AG10803 (cell line): ENCODE data around the gene GNAZ.

Experiments used
- DNase-seq: peaks from one replicate; pipeline ENCODE4 v3.0.0; 2010; ENCODE audit warnings: low read depth
- H3K4me3 ChIP-seq: 2 replicates; pipeline ENCODE4 v1.5.1; 2011; ENCODE audit warnings: mild to moderate bottlenecking, low read length, control low read depth
- CTCF ChIP-seq: conservative IDR thresholded peaks from 2 replicates; pipeline ENCODE4 v1.5.1; 2011; ENCODE audit warnings: mild to moderate bottlenecking, low read length, control low read depth, inconsistent platforms

Gene GNAZ

GRCh38 chr22:23055449-23056179 lies 14.7 kb upstream of the GNAZ start:
- TF ChIP-seq CTCF: no peak
- DNase-seq: no peak
- no peak overlapping the region for H3K4me3 ChIP-seq

- no peak overlapping the region for H3K4me3 ChIP-seq
- no peak for DNase-seq
- TF ChIP-seq CTCF: no peak
These were observed 13.0 kb upstream of the GNAZ start for GRCh38 chr22:23057331-23057730.

GRCh38 chr22:23058063-23058462 lies 12.3 kb upstream of the GNAZ start:
- TF ChIP-seq CTCF: no peak
- no peak for DNase-seq

GRCh38 chr22:23058481-23059283 lies 11.6 kb upstream of the GNAZ start:
- H3K4me3 ChIP-seq: no peak overlapping the region
- DNase-seq: no peak
- TF ChIP-seq CTCF: no peak

More at GRCh38 chr22:23058063-23058462, 12.3 kb upstream of the GNAZ start:
- H3K4me3 ChIP-seq: no peak overlapping the region

- TF ChIP-seq CTCF: no peak
- DNase-seq: no peak
- no peak overlapping the region for H3K4me3 ChIP-seq
These were observed 10.9 kb upstream of the GNAZ start for GRCh38 chr22:23059284-23059948.

GRCh38 chr22:23060612-23061400 lies 9.5 kb upstream of the GNAZ start:
- no peak for TF ChIP-seq CTCF
- no peak for DNase-seq
- no peak overlapping the region for H3K4me3 ChIP-seq
